Astrocyte (in vitro differentiated cells and primary cell): ENCODE measurements around the gene CGREF1.

ENCODE experiments used
- CTCF ChIP-seq: IDR thresholded peaks from 2 replicates; pipeline ENCODE4 v1.5.1; 2011; ENCODE audit warnings: low read depth, mild to moderate bottlenecking, inconsistent platforms, low read length, moderate library complexity; ENCODE audit not compliant: insufficient read depth
- EZH2 ChIP-seq: IDR thresholded peaks from 2 replicates; pipeline ENCODE4 v1.6.1; 2012; ENCODE audit warnings: mild to moderate bottlenecking, low read length, inconsistent platforms; ENCODE audit not compliant: insufficient read depth

- TF ChIP-seq CTCF (no peak), EZH2 (no peak)
Measured at GRCh38 chr2:27053776-27054175, 65.2 kb downstream of the CGREF1 start.
